IPS DF 6.9 (cell line): ENCODE measurements around the gene GHRL.
"Not testable (repeated sequence)": the region's sequence is repeated elsewhere in the genome, so short reads cannot be mapped to it uniquely, and the experiment has no call there.

Experiments
- DNase-seq: peaks from one replicate; pipeline ENCODE4 v3.0.0-alpha.2; 2013; ENCODE audit warnings: low read depth, low spot score
- H3K27ac ChIP-seq: one replicate; pipeline ENCODE4 v1.5.1; 2013; ENCODE audit warnings: low read length, control low read depth
- H3K27me3 ChIP-seq: 2 replicates; pipeline ENCODE4 v1.6.1; 2013; ENCODE audit warnings: mild to moderate bottlenecking, low read length; ENCODE audit not compliant: control insufficient read depth, insufficient read depth
- H3K36me3 ChIP-seq: 2 replicates; pipeline ENCODE4 v1.6.1; 2013; ENCODE audit warnings: low read length; ENCODE audit not compliant: control insufficient read depth, insufficient read depth
- H3K4me1 ChIP-seq: 2 replicates; pipeline ENCODE4 v1.6.1; 2013; ENCODE audit warnings: low read length; ENCODE audit not compliant: control insufficient read depth, insufficient read depth
- H3K4me3 ChIP-seq: 2 replicates; pipeline ENCODE4 v1.5.1; 2013; ENCODE audit warnings: mild to moderate bottlenecking, low read length
- H3K9me3 ChIP-seq: 2 replicates; pipeline ENCODE4 v1.6.1; 2013; ENCODE audit warnings: low read length, inconsistent platforms; ENCODE audit not compliant: control insufficient read depth, insufficient read depth
- WGBS: extraction: QIAGEN DNeasy Blood & Tissue Kit; methylation state at CpG from one replicate; pipeline ENCODE4 v1.1.7; 2013; ENCODE audit warnings: mixed read lengths, missing lambda C conversion rate; ENCODE audit not compliant: insufficient read length, insufficient coverage; 5-methylcytosine and 5-hydroxymethylcytosine counted together

GHRL gene

DNA sequence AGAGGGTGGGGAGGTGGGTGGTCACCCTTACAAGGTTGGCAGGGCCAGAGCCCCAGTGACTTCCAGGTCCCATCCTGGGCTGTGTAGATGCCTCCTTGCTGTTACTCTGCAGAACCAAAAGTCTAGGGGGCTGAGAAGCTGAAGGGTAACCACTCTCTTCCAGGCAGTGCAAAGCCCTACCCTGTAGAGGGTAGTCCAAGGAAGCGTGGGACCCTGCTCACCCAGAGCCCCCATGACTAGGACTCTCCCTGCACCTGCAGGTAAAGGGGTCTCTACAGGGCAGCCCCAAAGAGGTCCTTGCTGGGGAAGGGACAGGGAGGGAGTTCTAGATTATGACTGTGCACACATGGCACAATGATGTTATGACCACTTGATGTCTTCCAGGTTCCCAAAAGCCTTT, 14.2 kb downstream of the GHRL start:
- no peaks in the 10 kb centered on the region for H3K4me1 ChIP-seq
- no CpG with 5 or more reads among the region's 1 CpG for WGBS
- H3K27ac ChIP-seq = no peak overlapping the region
- no peak for DNase-seq
- H3K27me3 ChIP-seq = no peaks in the 10 kb centered on the region
- peaks cover 30% of the 10 kb centered on the region for H3K36me3 ChIP-seq
- no peak overlapping the region for H3K4me3 ChIP-seq
- H3K9me3 ChIP-seq = no peaks in the 10 kb centered on the region

DNA sequence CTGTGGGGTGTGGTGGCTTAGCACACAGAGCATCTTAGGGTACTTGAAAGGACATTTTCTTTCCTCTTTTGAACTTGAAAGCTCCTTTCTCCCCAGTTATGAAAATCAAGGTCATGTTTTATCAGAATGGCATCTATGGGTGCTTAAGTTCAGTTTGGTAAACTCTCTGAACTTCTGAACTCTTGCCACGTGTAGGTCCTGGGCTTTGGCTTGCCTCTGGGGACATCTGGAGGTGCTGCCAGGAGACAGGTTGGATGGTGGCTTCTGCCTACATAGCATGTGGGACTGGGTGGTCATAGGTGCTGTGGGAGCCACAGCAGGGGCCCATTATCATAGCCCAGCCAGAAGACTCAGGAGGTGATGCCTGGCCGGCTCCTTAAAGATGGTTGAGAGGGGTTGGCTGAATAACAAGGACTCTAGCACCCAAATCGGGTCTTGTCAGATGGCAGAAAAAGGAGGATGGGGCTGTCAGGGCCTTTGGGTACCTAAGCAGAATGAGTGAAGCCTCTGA, 15.6 kb downstream of the GHRL start:
- H3K4me3 ChIP-seq = no peak overlapping the region
- H3K4me1 ChIP-seq = no peaks in the 10 kb centered on the region
- no CpG with 5 or more reads among the region's 3 CpGs for WGBS
- DNase-seq = no peak
- no peaks in the 10 kb centered on the region; the same call in 1 of the 2 replicates for H3K27me3 ChIP-seq
- H3K36me3 ChIP-seq = peaks cover 30% of the 10 kb centered on the region
- H3K9me3 ChIP-seq = no peaks in the 10 kb centered on the region
- H3K27ac ChIP-seq = no peak overlapping the region

DNA sequence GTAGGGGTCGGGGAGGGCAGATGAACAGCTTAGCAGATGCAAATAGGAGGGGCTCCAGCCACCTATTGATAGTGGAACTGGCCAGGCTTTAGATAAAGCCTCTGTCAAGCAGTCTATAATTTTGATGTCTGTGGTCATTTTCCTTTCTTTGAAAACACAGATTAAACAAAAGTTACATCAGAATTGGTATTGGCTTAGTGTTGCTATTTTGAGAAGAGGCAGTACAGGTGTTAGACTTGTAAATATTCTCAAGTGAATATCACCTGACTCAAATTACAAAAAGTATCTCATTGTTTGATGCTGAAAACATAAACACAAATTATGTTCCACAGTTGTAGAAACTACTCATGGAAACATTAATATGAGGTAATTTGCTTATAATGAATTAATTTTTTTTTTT, 18.1 kb downstream of the GHRL start:
- WGBS = no CpG with 5 or more reads among the region's 1 CpG
- H3K36me3 ChIP-seq = peaks cover 25% of the 10 kb centered on the region

DNA sequence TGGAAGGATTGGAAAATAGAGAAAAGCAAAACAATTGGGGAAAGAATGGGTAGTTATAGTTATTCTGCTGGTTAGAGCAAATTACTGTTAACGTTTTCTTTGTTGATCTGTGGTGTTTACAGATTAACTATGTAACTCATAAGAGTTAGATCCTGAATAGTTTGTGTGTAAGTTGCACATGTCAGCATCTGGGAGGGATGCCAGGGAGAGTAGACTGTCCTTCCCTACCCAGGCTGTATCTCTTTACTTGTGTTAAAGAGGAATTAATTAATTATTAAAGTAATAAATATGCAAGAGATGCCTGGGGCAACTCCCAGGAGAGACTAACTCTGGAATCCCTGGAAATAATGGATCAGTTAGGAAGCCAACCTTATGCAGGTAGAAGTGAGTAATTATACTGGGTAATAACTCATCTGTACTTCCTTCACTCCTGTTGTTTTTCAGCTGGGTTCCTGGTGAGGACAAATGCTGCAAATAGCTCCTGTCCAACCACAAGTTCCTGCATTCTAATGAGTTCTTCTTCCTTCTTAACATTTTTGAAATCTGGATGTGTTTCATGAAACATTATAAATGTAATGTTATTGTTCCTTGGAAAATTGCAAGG, 18.9 kb downstream of the GHRL start:
- Histone ChIP-seq H3K36me3 (peaks cover 20% of the 10 kb centered on the region), H3K9me3 (no peaks in the 10 kb centered on the region), H3K4me3 (no peak overlapping the region), H3K27me3 (no peaks in the 10 kb centered on the region; the same call in 1 of the 2 replicates), H3K27ac (no peak overlapping the region), H3K4me1 (no peaks in the 10 kb centered on the region)
- no peak for DNase-seq
- no CpG with 5 or more reads among the region's 1 CpG for WGBS

More for the DNA sequence above, 18.1 kb downstream of the GHRL start:
- H3K27me3 ChIP-seq = no peaks in the 10 kb centered on the region; the same call in 1 of the 2 replicates
- no peaks in the 10 kb centered on the region for H3K9me3 ChIP-seq
- no peak overlapping the region for H3K4me3 ChIP-seq
- H3K27ac ChIP-seq = no peak overlapping the region
- H3K4me1 ChIP-seq = no peaks in the 10 kb centered on the region
- no peak for DNase-seq

DNA sequence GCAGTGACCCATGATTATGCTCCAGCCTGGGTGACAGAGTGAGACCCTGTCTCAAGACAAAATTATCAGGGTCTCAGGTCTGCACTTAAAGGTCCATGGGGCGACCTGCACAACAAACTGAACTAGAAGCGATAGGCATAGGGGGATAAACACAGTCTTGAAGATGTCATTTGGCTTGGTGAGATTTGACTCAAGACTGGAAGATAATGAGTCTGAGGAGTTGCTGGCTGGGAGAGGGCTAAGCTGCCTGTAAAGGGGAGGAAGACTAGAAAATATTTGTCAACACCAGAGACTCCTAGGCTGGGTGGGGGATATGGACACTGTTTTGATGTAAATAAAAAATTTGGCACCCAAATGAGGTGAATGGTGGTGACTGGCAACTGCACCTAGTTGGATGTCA, 19.8 kb downstream of the GHRL start:
- no peak overlapping the region for H3K4me3 ChIP-seq
- no peaks in the 10 kb centered on the region for H3K9me3 ChIP-seq
- DNase-seq = no peak
- H3K27ac ChIP-seq = no peak overlapping the region
- peaks cover 14% of the 10 kb centered on the region for H3K36me3 ChIP-seq
- no CpG with 5 or more reads among the region's 2 CpGs for WGBS
- no peaks in the 10 kb centered on the region for H3K4me1 ChIP-seq
- no peaks in the 10 kb centered on the region; the same call in 1 of the 2 replicates for H3K27me3 ChIP-seq

DNA sequence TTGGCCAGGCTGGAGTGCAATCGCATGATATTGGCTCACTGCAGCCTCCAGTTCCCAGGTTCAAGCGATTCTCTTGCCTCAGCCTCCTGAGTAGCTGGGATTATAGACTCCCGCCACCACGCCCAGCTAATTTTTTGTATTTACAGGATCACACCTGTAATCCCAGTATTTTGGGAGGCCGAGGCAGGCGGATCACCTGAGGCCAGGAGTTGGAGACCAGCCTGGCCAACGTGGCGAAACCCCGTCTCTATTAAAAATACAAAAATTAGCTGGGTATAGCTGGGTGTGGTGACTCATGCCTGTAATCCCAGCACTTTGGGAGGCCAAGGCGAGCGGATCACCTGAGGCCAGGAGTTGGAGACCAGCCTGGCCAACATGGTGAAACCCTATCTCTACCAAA, 20.3 kb downstream of the GHRL start:
- H3K27ac ChIP-seq, H3K4me3 ChIP-seq, H3K4me1 ChIP-seq, H3K27me3 ChIP-seq, DNase-seq, H3K9me3 ChIP-seq: not testable (repeated sequence)
- WGBS = no CpG with 5 or more reads among the region's 11 CpGs
- H3K36me3 ChIP-seq = peaks cover 14% of the 10 kb centered on the region

DNA sequence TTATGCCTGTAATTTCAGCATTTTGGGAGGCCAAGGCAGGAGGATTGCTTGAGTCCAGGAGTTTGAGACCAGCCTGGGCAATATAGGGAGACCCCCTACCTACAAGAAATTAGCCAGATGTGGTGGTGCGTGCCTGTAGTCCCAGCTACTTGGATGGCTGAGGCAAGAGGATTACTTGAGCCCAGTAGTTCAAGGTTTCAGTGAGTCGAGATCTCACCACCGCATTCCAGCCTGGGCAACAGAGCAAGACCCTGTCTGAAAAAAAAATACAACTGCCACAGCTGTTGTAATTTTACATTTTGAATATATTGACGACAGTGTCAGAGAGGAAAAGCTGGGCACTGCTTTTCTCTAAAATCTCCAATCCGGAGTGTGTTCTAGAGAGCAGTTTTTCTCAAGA, 23.3 kb downstream of the GHRL start:
- no peaks in the 10 kb centered on the region for H3K9me3 ChIP-seq
- no peaks in the 10 kb centered on the region for H3K4me1 ChIP-seq
- no peaks in the 10 kb centered on the region; the same call in 1 of the 2 replicates for H3K27me3 ChIP-seq
- H3K36me3 ChIP-seq = peaks cover 7% of the 10 kb centered on the region
- no peak overlapping the region for H3K27ac ChIP-seq
- no peak for DNase-seq
- no peak overlapping the region for H3K4me3 ChIP-seq
- no CpG with 5 or more reads among the region's 5 CpGs for WGBS

DNA sequence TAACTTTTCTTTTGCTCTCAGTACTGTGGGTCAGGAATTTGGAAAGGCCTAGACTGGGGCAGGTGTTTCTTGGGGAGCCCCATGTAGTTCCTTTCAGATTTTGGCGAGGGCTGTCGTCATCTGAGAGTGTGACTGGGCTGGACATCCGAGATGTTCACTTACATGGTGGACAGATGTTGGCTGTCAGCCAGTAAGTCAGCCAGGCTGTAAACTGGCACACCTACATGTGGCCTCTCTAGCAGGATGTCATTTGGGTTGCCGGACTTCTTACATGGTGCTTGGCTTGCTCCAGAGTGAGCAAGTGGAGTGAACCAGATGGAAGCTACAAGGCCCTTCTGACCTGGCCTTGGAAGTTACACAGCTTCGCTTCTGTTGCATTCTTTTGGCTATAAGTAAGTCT, 23.8 kb downstream of the GHRL start:
- Histone ChIP-seq H3K9me3 (no peaks in the 10 kb centered on the region), H3K36me3 (peaks cover 7% of the 10 kb centered on the region), H3K4me3 (no peak overlapping the region), H3K27ac (no peak overlapping the region), H3K4me1 (0 out of 2 replicates have a peak, but pooled peaks cover 2% of the 10 kb centered on the region), H3K27me3 (no peaks in the 10 kb centered on the region; the same call in 1 of the 2 replicates)
- no CpG with 5 or more reads among the region's 5 CpGs for WGBS
- DNase-seq = no peak

DNA sequence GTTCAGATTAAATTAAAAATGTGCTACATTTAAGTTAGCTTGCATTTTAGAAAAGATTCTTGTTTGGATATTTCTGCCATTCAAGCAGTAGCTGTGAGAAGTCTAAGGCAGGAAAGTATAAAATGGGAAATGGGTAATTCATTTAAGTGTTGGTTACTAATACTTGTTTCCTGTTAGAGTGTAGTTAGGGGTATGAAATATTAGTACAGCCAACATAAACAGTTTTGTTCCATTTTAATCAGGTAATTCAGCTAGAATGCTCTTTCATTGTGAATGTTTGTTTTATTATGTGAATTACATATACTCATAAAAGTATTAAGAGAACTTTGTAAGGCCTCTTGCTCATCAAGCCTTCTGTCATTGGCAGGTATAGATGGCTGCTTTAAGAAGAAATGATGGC, 24.6 kb downstream of the GHRL start:
- Histone ChIP-seq H3K27ac (no peak overlapping the region), H3K4me1 (0 out of 2 replicates have a peak, but pooled peaks cover 2% of the 10 kb centered on the region), H3K36me3 (peaks cover 7% of the 10 kb centered on the region), H3K4me3 (no peak overlapping the region), H3K27me3 (no peaks in the 10 kb centered on the region; the same call in 1 of the 2 replicates), H3K9me3 (no peaks in the 10 kb centered on the region)
- no peak for DNase-seq

DNA sequence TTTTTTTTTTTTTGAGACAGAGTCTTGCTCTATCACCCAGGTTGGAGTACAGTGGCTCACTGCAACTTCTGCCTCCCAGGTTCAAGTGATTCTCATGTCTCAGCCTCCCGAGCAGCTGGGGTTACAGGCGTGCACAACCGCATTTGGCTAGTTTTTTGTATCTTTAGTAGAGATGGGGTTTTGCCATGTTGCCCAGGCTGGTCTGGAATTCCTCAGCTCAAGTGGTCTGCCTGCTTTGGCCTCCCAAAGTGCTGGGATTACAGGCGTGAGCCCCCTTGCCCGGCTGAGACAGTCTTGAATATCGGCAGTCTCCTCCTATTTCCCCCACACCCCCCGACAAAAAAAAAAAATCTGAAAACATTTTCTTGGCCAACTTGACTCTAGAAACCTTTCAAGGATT, 25.8 kb downstream of the GHRL start:
- not testable (repeated sequence) for H3K4me3 ChIP-seq, H3K27me3 ChIP-seq, H3K4me1 ChIP-seq, H3K9me3 ChIP-seq, H3K27ac ChIP-seq, DNase-seq, H3K36me3 ChIP-seq
- no CpG with 5 or more reads among the region's 7 CpGs for WGBS

DNA sequence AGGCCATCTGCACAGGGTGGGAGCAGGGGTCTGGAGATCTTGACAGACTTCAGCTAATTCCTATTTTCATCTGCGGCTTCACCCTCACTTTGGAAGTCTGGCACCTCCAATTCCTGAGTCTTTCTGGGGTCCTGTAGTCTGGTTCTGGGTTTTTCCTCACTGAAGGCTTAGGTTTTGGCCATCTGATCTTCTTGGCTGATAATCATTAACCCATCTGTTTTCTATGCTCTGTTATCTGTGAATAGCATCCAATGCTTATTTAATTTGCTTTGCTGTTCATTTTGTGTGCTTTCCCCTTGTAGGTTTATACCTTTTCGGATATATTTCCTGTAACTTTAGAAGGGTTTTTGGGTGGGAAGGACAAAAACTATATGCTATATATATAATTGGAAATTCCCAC, 26.9 kb downstream of the GHRL start:
- peaks cover 9% of the 10 kb centered on the region for H3K36me3 ChIP-seq
- DNase-seq = no peak
- no peaks in the 10 kb centered on the region for H3K9me3 ChIP-seq
- H3K27ac ChIP-seq = no peak overlapping the region
- WGBS = no CpG with 5 or more reads among the region's 2 CpGs
- 0 out of 2 replicates have a peak, but pooled peaks cover 2% of the 10 kb centered on the region for H3K4me1 ChIP-seq
- no peak overlapping the region for H3K4me3 ChIP-seq
- H3K27me3 ChIP-seq = no peaks in the 10 kb centered on the region
